HCEC 1CT (cell line): Measurements from ENCODE around the gene KCNC4.

Experiments
- DNase-seq: peaks from one replicate; pipeline ENCODE4 v3.0.0-alpha.2; 2017

KCNC4 gene

GRCh38 chr1:110233861-110234260 lies 23.7 kb downstream of the KCNC4 start:
- no peak for DNase-seq

- DNase-seq: no peak
These were observed 24.6 kb downstream of the KCNC4 start for GRCh38 chr1:110234691-110235090.

GRCh38 chr1:110235181-110235833 lies 25.2 kb downstream of the KCNC4 start:
- no peak for DNase-seq

- DNase-seq: peak; percentile 62
These were observed 25.9 kb downstream of the KCNC4 start for GRCh38 chr1:110235834-110236682.

- no peak for DNase-seq
These were observed 27.5 kb downstream of the KCNC4 start for GRCh38 chr1:110237386-110238152.

GRCh38 chr1:110239441-110240430 lies 29.6 kb downstream of the KCNC4 start:
- no peak for DNase-seq

- DNase-seq: no peak
These were observed 30.5 kb downstream of the KCNC4 start for GRCh38 chr1:110240476-110241210.

- no peak for DNase-seq
These were observed 31.4 kb downstream of the KCNC4 start for GRCh38 chr1:110241516-110241915.

GRCh38 chr1:110242062-110242461 lies 31.9 kb downstream of the KCNC4 start:
- no peak for DNase-seq

- DNase-seq: no peak
These were observed 32.6 kb downstream of the KCNC4 start for GRCh38 chr1:110242731-110243130.

GRCh38 chr1:110243146-110243545 lies 33.0 kb downstream of the KCNC4 start:
- DNase-seq: no peak

- no peak for DNase-seq
These were observed 33.5 kb downstream of the KCNC4 start for GRCh38 chr1:110243574-110243973.

- DNase-seq: no peak
These were observed 35.9 kb downstream of the KCNC4 start for GRCh38 chr1:110245876-110246620.

GRCh38 chr1:110248746-110249145 lies 38.6 kb downstream of the KCNC4 start:
- no peak for DNase-seq

- no peak for DNase-seq
These were observed 39.1 kb downstream of the KCNC4 start for GRCh38 chr1:110249256-110249655.

- DNase-seq: no peak
These were observed 39.9 kb downstream of the KCNC4 start for GRCh38 chr1:110250008-110250407.

GRCh38 chr1:110250749-110251148 lies 40.6 kb downstream of the KCNC4 start:
- no peak for DNase-seq

GRCh38 chr1:110253213-110253612 lies 43.1 kb downstream of the KCNC4 start:
- no peak for DNase-seq

- no peak for DNase-seq
These were observed 44.7 kb downstream of the KCNC4 start for GRCh38 chr1:110254604-110255391.

- no peak for DNase-seq
These were observed 45.3 kb downstream of the KCNC4 start for GRCh38 chr1:110255392-110255787.
